ENCODE measurements around the gene ENDOU.

The ENDOU gene

GRCh38 chr12:47717443-47718193 lies 7.7 kb downstream of the ENDOU start:
- DNase-seq: peak in 1 of 2 experiments; percentile 40

GRCh38 chr12:47717046-47717442 lies 8.2 kb downstream of the ENDOU start:
- no peak for DNase-seq

- no peak for DNase-seq
Measured at GRCh38 chr12:47715877-47716548, 9.3 kb downstream of the ENDOU start.

GRCh38 chr12:47715393-47715876 lies 9.9 kb downstream of the ENDOU start:
- peak; percentile 32 to 73 for DNase-seq

GRCh38 chr12:47714826-47715386 lies 10.4 kb downstream of the ENDOU start:
- DNase-seq: no peak

- no peak for DNase-seq
Measured at GRCh38 chr12:47712171-47712570, 13.1 kb downstream of the ENDOU start.

- DNase-seq: no peak
Measured at GRCh38 chr12:47711448-47711847, 13.8 kb downstream of the ENDOU start.

- DNase-seq: no peak
Measured at GRCh38 chr12:47710278-47710677, 15.0 kb downstream of the ENDOU start.

GRCh38 chr12:47709671-47710070 lies 15.6 kb downstream of the ENDOU start:
- DNase-seq: no peak

- DNase-seq: no peak
Measured at GRCh38 chr12:47709237-47709636, 16.1 kb downstream of the ENDOU start.

GRCh38 chr12:47707905-47708543 lies 17.3 kb downstream of the ENDOU start:
- DNase-seq: no peak

- no peak for DNase-seq
Measured at GRCh38 chr12:47707355-47707754, 17.9 kb downstream of the ENDOU start.

GRCh38 chr12:47705566-47706425 lies 19.5 kb downstream of the ENDOU start, which contains the start of gene RPAP3:
Gene RPAP3 (minus strand): TSS chr12:47706030. CDS start chr12:47702840, 3,190 bp downstream.
- DNase-seq: peak; percentile 85 to 93

GRCh38 chr12:47705229-47705565 lies 20.1 kb downstream of the ENDOU start:
- no peak for DNase-seq

GRCh38 chr12:47704719-47705118 lies 20.6 kb downstream of the ENDOU start:
- DNase-seq: no peak

- no peak for DNase-seq
Measured at GRCh38 chr12:47700263-47700662, 25.0 kb downstream of the ENDOU start.

GRCh38 chr12:47698631-47699030 lies 26.7 kb downstream of the ENDOU start:
- no peak for DNase-seq

GRCh38 chr12:47698055-47698454 lies 27.2 kb downstream of the ENDOU start:
- DNase-seq: no peak

- DNase-seq: no peak
Measured at GRCh38 chr12:47689215-47689614, 36.1 kb downstream of the ENDOU start.

- no peak for DNase-seq
Measured at GRCh38 chr12:47687636-47688035, 37.7 kb downstream of the ENDOU start.

GRCh38 chr12:47686645-47687240 lies 38.5 kb downstream of the ENDOU start:
- DNase-seq: peak in 1 of 2 experiments; percentile 39

- DNase-seq: no peak
Measured at GRCh38 chr12:47679785-47680184, 45.5 kb downstream of the ENDOU start.

Measured in NCI-H446 (cell line).